GM18951 (cell line): ENCODE measurements around the gene CCDC61.

Experiments
- POLR2A ChIP-seq: IDR thresholded peaks from 4 replicates; pipeline ENCODE4 v1.6.1; 2011; ENCODE audit warnings: mild to moderate bottlenecking; ENCODE audit not compliant: insufficient read length, insufficient read depth; ENCODE audit errors: extremely low read depth
- in situ Hi-C: fragments of 300-500 bp; cut with MboI; formaldehyde crosslinking; loops from one replicate; pipeline ENCODE4 v1.12.0; 2022; ENCODE audit warnings: low sequenced_read_pairs, mixed read lengths, inconsistent platforms; ENCODE audit not compliant: unreplicated experiment

Gene CCDC61

GRCh38 chr19:45990113-45990728 is 5.0 kb upstream of the CCDC61 start:
- TF ChIP-seq POLR2A = no peak
- in situ Hi-C loops = no loop called here

- in situ Hi-C loops = no loop called here
- TF ChIP-seq POLR2A = no peak
Measured at GRCh38 chr19:45994456-45994997, 740 bp upstream of the CCDC61 start.

GRCh38 chr19:45995715-45996385 is 583 bp downstream of the CCDC61 start:
- in situ Hi-C loops = no loop called here
- no peak for TF ChIP-seq POLR2A

GRCh38 chr19:45996933-45997332 is 1.7 kb downstream of the CCDC61 start:
- in situ Hi-C loops = no loop called here
- TF ChIP-seq POLR2A = no peak

GRCh38 chr19:45998834-45999233 is 3.6 kb downstream of the CCDC61 start:
- no peak for TF ChIP-seq POLR2A
- in situ Hi-C loops = no loop called here

- in situ Hi-C loops = no loop called here
- no peak for TF ChIP-seq POLR2A
Measured at GRCh38 chr19:45999653-46000121, 4.4 kb downstream of the CCDC61 start.

GRCh38 chr19:46000491-46001246 is 5.4 kb downstream of the CCDC61 start:
- no peak for TF ChIP-seq POLR2A
- in situ Hi-C loops = no loop called here

GRCh38 chr19:46002678-46003275 is 7.5 kb downstream of the CCDC61 start:
- no peak for TF ChIP-seq POLR2A
- in situ Hi-C loops = no loop called here

GRCh38 chr19:46006411-46006810 is 11.1 kb downstream of the CCDC61 start:
- in situ Hi-C loops = no loop called here
- TF ChIP-seq POLR2A = no peak

GRCh38 chr19:46009530-46010510 is 14.6 kb downstream of the CCDC61 start:
- in situ Hi-C loops = no loop called here
- no peak for TF ChIP-seq POLR2A

GRCh38 chr19:46014534-46014933 is 19.3 kb downstream of the CCDC61 start:
- no peak for TF ChIP-seq POLR2A
- in situ Hi-C loops = no loop called here
